HG03439 (cell line): Measurements from ENCODE around the gene ADAP2.
"Not testable (repeated sequence)": the region's sequence is repeated elsewhere in the genome, so short reads cannot be mapped to it uniquely, and the experiment has no call there.

Experiments used
- ATAC-seq: cut with Tn5 transposase; IDR thresholded peaks from one replicate; pipeline ENCODE4 v1.9.1; 2021; ENCODE audit warnings: mild to moderate bottlenecking, moderate library complexity; ENCODE audit not compliant: unreplicated experiment

Gene ADAP2, protein sequence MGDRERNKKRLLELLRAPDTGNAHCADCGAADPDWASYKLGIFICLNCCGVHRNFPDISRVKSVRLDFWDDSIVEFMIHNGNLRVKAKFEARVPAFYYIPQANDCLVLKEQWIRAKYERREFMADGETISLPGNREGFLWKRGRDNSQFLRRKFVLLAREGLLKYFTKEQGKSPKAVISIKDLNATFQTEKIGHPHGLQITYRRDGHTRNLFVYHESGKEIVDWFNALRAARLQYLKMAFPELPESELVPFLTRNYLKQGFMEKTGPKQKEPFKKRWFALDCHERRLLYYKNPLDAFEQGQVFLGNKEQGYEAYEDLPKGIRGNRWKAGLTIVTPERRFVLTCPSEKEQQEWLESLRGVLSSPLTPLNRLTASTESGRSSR

DNA sequence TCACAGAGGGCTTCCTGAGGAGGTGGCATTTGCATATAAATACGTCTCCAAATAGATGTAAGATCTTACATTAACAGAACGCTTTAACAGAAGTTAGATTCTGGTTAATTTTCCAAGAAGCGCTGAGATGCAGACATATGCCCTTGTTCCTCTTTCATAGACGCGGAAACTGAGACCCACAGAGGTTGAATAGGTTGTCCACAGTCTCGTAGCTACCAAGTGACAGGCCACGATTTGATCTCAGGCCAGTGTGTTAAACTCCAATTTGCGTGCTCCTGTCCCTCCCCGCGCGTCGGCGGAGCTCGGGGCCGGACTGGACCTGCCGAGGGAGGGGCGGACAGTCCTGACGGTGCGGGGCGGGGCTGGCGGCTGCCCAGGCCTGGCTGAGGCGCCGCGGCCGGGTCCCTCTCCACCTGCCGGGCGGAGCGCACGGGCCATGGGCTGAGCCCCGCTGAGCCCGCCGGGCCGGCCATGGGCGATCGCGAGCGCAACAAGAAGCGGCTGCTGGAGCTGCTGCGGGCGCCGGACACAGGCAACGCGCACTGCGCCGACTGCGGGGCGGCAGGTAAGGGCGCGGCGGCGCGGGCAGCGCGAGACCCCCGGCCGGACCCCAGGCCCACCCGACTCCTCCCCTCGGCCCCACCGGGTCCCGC lies at the start of gene ADAP2:
ADAP2 (plus strand) TSS at position 402 of the 653 bp plus-strand sequence; CDS start at position 472, 70 bp downstream.
- ATAC-seq = no peak

DNA sequence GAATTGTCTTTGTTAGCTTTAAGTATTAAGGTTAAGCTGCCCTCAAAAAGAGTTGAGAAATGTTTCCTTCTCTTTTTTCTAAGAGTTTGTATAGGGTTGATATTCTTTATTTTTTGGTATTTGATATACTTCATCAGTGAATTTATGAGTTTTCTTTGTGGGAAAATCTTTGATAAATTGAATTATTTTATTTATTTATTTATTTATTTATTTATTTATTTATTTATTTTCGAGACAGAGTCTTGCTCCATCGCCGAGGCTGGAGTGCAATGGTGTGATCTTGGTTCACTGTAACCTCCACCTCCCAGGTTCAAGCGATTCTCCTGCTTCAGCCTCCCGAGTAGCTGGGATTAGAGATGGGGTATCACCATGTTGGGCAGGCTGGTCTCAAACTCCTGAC lies 35.6 kb upstream of the ADAP2 start:
- no peak for ATAC-seq

DNA sequence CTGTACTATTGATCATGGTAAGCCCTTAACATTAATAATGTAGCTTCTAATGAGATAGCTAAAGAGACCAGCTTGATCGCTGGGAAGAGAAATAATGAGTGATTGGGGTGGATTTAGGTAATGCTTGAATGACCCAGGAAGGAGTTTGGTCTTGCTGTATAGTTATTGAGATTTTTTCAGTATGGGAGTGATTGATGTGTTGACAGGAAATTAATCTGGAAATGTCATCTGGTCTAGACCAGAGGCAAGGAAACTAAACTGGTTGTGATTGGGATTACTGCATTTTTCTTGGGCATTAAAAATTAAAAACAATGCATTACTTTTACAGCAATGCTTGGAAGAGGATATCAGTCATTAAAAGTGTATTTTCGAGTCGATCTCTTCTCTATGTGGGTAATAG lies 27.5 kb upstream of the ADAP2 start:
- no peak for ATAC-seq

- no peak for ATAC-seq
These were observed 24.4 kb upstream of the ADAP2 start for GRCh38 chr17:30897311-30897710.

DNA sequence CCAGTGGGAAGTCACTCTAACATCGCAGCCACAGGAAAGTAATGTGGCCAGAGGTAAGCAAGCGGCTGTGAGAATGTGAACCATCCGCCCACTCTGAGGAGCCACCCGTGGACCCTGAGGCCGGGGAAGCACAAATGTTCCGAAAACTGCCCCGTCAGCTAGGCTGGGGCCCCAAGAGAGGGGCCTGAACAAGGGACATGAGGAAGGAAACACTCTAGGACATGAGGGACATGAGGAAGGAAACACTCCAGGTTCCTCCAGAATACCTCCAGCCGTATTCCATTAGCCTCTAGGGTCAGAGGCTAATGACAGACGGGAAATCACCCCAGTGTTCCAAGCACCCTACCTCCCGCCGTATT lies 16.0 kb upstream of the ADAP2 start:
- peak; percentile 11 for ATAC-seq

DNA sequence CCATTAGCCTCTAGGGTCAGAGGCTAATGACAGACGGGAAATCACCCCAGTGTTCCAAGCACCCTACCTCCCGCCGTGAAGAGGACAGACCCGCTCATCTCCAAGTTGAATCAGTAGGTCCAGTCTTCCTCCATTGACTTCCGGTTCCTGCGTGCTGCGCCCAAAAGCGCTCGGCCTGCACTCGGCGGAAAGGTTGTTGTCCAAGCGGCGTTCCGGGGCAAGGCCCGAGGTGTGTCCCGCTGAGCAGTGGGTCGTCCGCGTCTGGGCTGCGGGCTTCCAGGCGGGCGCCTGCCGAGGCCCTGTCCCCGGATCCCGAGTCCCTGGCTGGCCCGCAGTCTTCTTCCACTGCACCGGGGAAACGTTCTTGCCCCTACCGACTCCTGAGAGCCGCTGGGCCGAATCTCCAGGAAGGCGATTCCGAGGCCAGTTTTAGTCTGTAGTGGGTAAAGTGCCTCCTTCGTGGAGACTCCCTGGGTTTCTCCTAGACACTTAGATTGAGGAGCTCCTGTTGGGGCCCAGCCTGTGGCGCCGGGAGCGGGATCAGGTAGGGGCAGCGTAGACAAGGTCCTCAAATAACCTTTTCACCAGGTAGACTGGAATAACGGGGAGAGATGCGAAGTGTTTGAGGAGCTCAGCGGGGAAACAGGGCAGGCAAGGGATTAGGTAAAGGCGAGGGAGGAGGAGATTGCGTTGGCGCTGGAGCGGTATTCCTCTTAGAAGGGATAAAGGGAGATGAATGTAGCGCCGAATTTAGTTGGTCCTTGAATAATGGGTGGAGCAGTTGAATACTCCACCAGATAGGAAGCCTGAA lies 15.4 kb upstream of the ADAP2 start, which contains the start of gene TEFM:
TEFM (minus strand) TSS at position 138 of the 811 bp plus-strand sequence; CDS start at position 98, 40 bp downstream.
- ATAC-seq = peak; percentile 92

DNA sequence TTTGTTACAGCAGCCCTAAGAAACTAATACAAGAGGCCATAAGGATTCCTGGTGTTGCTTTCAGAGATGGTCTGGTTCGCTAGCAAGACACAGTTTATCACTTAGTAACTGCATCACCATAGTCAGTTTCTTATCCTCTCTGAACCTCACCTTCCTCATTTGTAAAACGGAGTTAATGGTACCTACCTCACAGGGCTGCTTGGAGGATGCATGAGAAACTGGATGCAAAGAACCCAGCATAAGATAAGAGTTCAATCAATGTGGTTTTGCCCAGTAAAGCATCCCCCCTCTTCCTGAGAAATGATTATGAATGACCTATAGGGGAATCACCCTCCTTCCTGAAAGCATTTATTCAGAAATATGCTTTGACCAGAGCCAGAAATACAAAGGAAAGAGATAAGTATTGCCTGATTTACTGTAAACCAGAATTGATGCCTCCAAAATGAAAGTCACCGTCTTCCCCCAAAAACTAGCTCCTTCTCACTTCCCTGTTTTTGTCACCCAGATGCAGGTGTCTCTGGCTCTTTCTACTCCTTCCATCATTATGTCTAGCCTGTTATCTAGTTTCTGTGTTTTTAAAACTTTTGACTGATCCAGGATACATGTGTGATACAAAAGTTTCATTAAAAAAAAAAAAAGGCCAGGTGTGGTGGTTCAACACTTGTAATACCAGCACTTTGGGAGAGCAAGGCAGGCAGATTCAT lies 12.9 kb upstream of the ADAP2 start:
- no peak for ATAC-seq

DNA sequence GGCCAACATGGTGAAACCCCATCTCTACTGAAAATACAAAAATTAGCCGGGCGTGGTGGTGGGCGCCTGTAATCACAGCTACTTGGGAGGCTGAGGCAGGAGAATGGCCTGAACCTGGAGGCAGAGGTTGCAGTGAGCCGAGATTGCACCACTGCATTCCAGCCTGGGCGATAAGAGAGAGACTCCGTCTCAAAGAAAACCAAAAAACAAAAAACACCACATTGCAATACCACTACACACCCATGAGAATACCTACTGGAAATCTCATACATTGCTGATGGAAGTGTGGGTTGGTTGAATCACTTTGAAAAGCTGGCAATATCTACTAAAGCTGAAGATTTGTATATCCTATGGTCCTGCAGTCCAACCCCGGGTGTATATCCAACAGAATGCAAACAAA lies 11.6 kb upstream of the ADAP2 start:
- not testable (repeated sequence) for ATAC-seq

- ATAC-seq = no peak
These were observed 7.8 kb upstream of the ADAP2 start for GRCh38 chr17:30913955-30914354.

GRCh38 chr17:30915833-30916611 lies 5.7 kb upstream of the ADAP2 start:
- ATAC-seq = no peak

DNA sequence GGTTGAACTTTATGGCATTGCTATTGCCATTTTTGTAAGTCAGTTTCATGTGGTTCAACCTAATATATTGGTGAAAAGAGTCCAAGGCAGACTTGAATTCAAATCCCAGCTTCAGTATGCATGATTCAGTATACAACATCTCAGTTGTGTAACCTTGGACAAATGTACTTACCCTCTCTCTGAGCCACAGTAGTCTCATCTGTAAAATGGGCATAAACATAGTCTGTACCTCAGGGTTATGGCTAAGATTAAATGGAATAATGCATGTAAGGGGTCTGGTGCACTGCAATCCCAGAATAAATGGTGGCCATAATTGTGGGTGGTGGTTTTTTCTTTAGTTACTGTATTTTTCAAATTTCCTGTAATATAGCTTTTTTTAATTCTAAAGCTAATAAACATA lies 4.7 kb upstream of the ADAP2 start:
- ATAC-seq = no peak

DNA sequence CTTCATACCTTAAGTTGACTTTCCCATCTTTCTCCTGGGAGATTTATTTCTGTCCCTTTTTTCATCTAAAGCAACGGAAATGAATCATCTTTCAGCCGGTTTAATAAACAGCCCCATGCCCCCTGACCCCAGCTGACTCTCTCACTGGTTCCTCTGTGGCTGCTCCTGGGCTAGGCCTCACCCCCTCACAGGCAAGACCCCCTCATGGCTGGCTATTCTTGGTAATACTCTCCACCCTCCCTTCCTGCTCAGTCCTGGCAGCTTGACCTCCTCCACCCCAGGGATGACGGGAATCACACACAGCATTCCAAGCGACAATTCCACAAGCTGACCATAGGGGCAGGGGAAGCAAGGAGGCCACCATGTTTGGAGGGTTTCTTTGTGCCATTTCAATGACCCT lies 1.5 kb upstream of the ADAP2 start:
- ATAC-seq = no peak

- no peak for ATAC-seq
These were observed 832 bp upstream of the ADAP2 start for GRCh38 chr17:30920683-30921543.

- ATAC-seq = no peak
These were observed 688 bp downstream of the ADAP2 start for GRCh38 chr17:30922235-30923030.

DNA sequence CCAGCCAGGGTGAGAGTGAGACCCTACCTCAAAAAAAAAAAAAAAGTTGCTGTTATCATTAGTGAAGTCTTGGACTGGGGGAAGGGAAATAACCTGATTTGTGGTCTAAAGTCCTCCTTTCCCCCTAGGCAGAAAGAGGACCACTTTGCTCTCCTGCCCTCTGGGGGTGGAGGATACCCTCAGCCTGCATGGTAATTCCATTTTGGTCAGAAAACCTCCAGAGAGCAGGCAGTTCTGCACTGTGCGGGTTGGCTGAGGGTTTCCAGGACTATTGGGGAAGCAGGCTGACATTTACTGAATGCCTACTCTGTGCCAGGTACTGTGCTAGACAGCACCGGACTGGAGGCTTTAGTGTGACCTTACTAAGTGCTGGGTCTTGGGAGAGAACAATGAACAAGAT lies 2.6 kb downstream of the ADAP2 start:
- ATAC-seq = no peak

GRCh38 chr17:30926516-30926915 lies 4.8 kb downstream of the ADAP2 start:
- no peak for ATAC-seq

- ATAC-seq = no peak
These were observed 6.0 kb downstream of the ADAP2 start for GRCh38 chr17:30927756-30928155.

DNA sequence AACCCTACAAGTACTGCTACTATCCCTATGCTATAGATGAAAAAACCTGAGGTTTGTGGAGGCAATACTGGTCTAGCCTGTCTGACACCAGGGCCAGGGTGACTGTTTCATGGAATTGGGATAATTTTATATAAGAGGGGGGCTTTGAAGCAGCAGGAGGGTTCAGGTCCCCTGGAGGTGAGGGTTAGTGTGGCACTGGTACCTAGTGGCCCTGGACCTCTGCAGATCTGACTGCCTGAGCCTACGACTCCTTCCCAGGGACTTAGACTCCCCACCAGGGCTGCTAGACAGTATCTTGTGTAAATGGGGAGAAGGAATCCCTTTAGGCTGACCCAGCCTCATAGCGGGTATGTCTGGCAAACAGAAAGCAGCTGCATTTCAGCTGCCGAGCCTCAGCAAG lies 6.8 kb downstream of the ADAP2 start:
- ATAC-seq = no peak
